NCI-H524 treated with DMSO at 0.1 percent for 48 hours (cell line): ENCODE data around the gene SLC1A4.
"Not testable (repeated sequence)": the region's sequence is repeated elsewhere in the genome, so short reads cannot be mapped to it uniquely, and the experiment has no call there.

Source experiments
- DNase-seq: peaks from one replicate; lab custom pipeline; 2025; lab: John Stamatoyannopoulos, UW

The SLC1A4 gene

GRCh38 chr2:64966017-64966416 is 23.2 kb upstream of the SLC1A4 start:
- no peak for DNase-seq

- no peak for DNase-seq
Observed at GRCh38 chr2:64966839-64967238, 22.4 kb upstream of the SLC1A4 start.

- no peak for DNase-seq
Observed at GRCh38 chr2:64967601-64968000, 21.6 kb upstream of the SLC1A4 start.

GRCh38 chr2:64969086-64969485 is 20.1 kb upstream of the SLC1A4 start:
- DNase-seq, result not testable (repeated sequence)

- no peak for DNase-seq
Observed at GRCh38 chr2:64970495-64970894, 18.7 kb upstream of the SLC1A4 start.

- DNase-seq, result no peak
Observed at GRCh38 chr2:64972426-64972825, 16.8 kb upstream of the SLC1A4 start.

GRCh38 chr2:64972876-64973275 is 16.3 kb upstream of the SLC1A4 start:
- DNase-seq, result no peak

- no peak for DNase-seq
Observed at GRCh38 chr2:64975232-64975821, 13.9 kb upstream of the SLC1A4 start.

GRCh38 chr2:64976276-64976675 is 12.9 kb upstream of the SLC1A4 start:
- no peak for DNase-seq

- no peak for DNase-seq
Observed at GRCh38 chr2:64978514-64979268, 10.5 kb upstream of the SLC1A4 start.

- DNase-seq, result no peak
Observed at GRCh38 chr2:64979744-64980143, 9.5 kb upstream of the SLC1A4 start.

- DNase-seq, result no peak
Observed at GRCh38 chr2:64980183-64980582, 9.0 kb upstream of the SLC1A4 start.

- no peak for DNase-seq
Observed at GRCh38 chr2:64982311-64982857, 6.8 kb upstream of the SLC1A4 start.

- DNase-seq, result no peak
Observed at GRCh38 chr2:64982932-64983331, 6.3 kb upstream of the SLC1A4 start.

GRCh38 chr2:64985447-64985846 is 3.8 kb upstream of the SLC1A4 start:
- DNase-seq, result no peak

GRCh38 chr2:64987001-64987955 is 1.9 kb upstream of the SLC1A4 start:
- no peak for DNase-seq

- no peak for DNase-seq
Observed at GRCh38 chr2:64987956-64988419, 1.2 kb upstream of the SLC1A4 start.

- DNase-seq, result no peak
Observed at GRCh38 chr2:64988420-64989125, 626 bp upstream of the SLC1A4 start.

- DNase-seq, result no peak
Observed at GRCh38 chr2:64989982-64990614, 899 bp downstream of the SLC1A4 start.

- no peak for DNase-seq
Observed at GRCh38 chr2:64990876-64991275, 1.7 kb downstream of the SLC1A4 start.

GRCh38 chr2:64992218-64992617 is 3.0 kb downstream of the SLC1A4 start:
- no peak for DNase-seq
